GM18861 (cell line): Measurements from ENCODE around the gene PHYHIPL.

Experiments
- ATAC-seq: cut with Tn5 transposase; IDR thresholded peaks from one replicate; pipeline ENCODE4 v1.9.1; 2021; ENCODE audit not compliant: unreplicated experiment

PHYHIPL gene

DNA sequence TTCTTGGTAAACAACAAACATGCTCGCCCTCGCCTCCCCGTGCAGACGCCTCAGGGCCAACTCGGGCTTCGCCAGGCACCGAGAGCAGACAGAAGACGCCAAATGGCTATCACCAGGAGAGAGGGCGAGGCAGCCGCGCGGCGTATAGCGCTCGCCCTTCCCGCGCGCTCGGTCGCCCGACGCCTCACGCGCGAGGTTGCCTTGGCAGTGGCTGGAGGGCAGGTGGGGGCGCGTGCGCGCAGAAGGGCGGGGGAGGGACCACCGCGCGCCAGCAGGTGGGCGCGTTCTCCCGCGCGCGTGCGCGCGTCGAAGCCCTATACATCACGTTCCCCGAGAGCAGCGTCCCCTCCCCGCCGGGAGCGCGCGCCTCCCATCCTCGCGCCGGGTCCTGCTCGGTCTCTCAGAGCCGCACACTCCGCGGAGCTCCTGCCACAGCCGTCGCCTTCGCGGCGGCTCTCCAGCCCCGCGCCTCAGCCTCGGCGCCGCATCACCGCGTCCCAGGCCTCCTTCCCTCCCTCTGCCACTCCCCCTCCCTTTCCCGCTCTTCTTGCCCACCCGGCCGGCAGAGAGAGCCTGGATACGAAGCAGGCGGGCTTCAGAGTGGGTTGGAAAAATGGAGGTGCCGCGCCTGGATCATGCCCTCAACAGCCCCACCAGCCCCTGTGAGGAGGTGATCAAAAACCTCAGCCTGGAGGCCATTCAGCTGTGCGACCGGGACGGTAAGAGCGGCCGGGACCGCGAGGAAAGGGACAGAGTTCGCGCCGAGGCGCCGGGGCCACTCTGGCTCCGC lies at the start of gene PHYHIPL:
Gene PHYHIPL, plus strand, starts transcription at position 403 of the 790 bp plus-strand sequence. Its CDS starts 211 bp downstream, at position 614.
- no peak for ATAC-seq

DNA sequence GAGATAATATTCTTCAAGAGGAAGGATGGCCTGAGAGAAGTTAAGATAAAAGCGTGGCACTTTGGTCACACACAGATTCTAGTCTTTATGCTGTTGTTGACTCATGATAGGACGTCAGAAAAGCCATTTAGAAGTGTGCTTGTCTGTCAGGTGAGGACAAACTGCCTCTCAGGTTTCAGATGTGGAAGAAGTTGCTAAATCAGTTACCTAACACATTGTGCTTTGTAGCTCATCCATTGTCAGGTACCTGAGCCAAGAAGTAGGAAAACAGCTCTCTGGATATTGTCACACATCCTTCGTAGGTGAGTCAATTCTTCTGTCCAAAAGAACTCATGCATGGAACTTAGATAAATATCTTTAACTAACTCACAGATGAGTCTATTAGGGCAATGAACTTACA lies 49.5 kb upstream of the PHYHIPL start:
- ATAC-seq = no peak

GRCh38 chr10:59127991-59128390 lies 48.5 kb upstream of the PHYHIPL start:
- no peak for ATAC-seq

GRCh38 chr10:59129867-59130266 lies 46.6 kb upstream of the PHYHIPL start:
- ATAC-seq = no peak

DNA sequence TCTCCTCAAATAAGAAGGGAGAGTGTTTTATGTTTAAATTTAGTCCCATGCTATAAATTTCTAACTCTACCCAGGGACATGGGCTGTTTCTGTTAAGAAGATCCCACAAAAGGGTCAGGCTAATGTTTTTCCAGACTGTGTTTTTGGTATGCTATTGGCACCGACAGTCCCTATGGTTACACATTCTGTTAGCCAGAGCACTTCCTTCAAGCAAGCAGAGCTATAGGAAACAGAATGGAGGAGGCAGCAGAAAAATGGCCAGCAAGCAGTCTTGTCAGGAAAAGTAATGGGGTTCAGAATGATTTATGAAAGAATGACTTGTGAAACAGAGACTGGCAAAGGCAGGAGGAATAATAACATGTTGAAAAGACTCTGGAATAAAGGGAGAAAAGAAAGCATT lies 44.8 kb upstream of the PHYHIPL start:
- no peak for ATAC-seq

DNA sequence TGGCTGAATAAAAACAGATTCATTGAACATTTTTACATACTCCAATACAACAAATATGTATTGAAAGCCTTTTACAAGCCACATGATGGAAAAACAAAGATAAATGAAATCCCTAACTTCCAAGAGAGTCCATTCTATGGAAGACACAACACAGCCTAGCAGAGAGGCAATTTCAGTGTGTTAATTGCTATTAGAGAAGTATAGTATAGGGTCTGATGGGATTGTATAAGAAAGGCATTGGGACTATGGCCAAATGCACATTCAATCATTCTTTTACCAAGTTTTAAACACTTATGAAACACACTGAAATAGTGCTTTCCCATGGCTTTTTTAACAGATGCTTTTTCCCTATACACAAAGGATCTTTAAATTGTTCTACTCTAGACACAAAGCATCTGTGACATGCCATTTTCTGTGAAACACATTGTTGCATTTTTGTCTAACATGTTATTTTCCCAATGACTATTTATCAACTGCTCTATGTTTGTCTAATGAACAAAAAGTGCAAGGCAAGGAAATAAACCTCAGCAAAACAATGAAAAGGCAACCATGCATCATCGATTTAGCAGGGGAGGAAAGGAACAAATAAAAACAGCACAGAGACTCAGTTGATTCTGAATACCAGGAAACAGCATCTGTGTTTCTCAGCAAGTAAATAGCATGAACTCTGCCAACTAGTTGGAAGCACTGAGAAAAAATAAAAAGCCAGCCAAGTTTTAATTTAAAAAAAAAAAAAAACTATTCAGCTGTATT lies 42.4 kb upstream of the PHYHIPL start:
- ATAC-seq = no peak

DNA sequence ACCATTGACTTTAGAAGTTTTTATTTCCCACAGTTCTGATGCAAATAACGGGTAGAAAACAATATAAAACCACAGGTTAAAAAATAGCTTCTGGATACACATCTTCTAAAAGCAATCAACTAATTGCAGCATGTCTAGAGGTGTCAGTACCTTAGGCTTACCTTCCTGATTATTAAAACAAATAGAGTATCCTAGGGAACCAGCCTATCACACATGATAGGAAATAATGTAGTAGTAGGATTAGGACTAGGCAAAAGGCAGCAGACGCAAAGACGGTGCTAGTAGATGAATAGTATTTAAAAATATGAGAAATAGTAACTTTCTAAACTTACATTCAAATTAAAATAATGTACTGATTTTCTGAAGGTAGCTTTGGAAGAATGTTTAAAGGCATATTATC lies 41.7 kb upstream of the PHYHIPL start:
- no peak for ATAC-seq

- ATAC-seq = no peak
Measured at GRCh38 chr10:59135275-59135674, 41.2 kb upstream of the PHYHIPL start.

DNA sequence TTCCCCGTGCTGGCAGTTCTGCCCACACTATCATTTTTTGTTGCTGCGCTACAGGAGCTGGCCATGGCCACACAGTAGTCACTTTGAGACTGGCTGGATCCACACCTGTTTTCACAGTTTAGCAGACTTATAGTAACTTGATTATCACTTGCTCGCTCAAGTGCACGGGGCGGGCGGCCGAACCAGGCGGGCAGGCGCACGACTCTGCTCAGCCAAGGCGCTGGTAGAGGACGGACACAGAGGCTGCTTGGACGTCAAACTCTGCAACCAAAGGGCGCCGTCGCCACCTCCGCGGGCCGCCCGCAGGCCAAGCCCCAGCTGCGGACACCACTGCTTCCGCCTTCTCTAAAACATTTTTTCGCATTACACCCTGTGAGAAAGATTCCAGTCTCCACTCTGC lies 38.4 kb upstream of the PHYHIPL start:
- ATAC-seq = no peak

- ATAC-seq = no peak
Measured at GRCh38 chr10:59143544-59143943, 32.9 kb upstream of the PHYHIPL start.

DNA sequence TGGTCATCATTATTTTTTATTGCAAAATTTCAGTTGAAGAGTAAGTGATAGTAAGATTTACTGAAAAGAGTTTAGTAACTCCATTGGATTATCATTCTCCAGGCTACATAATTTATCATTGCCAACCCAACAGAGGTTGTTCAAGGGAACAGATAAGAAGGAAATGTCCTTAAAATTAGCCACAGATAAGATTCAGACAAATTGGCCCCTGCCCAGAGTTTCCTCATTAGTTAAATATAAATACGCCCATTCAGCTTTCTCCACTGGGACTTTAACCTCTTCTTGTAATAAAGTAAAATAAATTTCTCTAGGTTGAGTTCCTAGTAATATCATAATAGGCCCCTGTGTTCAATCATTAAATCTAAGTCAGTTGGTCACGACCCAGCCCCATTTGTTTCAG lies 27.7 kb upstream of the PHYHIPL start:
- ATAC-seq = no peak

- no peak for ATAC-seq
Measured at GRCh38 chr10:59155556-59155955, 20.9 kb upstream of the PHYHIPL start.

GRCh38 chr10:59167512-59167911 lies 8.9 kb upstream of the PHYHIPL start:
- ATAC-seq = no peak

GRCh38 chr10:59172567-59172966 lies 3.9 kb upstream of the PHYHIPL start:
- no peak for ATAC-seq

- ATAC-seq = no peak
Measured at GRCh38 chr10:59173414-59173813, 3.0 kb upstream of the PHYHIPL start.

DNA sequence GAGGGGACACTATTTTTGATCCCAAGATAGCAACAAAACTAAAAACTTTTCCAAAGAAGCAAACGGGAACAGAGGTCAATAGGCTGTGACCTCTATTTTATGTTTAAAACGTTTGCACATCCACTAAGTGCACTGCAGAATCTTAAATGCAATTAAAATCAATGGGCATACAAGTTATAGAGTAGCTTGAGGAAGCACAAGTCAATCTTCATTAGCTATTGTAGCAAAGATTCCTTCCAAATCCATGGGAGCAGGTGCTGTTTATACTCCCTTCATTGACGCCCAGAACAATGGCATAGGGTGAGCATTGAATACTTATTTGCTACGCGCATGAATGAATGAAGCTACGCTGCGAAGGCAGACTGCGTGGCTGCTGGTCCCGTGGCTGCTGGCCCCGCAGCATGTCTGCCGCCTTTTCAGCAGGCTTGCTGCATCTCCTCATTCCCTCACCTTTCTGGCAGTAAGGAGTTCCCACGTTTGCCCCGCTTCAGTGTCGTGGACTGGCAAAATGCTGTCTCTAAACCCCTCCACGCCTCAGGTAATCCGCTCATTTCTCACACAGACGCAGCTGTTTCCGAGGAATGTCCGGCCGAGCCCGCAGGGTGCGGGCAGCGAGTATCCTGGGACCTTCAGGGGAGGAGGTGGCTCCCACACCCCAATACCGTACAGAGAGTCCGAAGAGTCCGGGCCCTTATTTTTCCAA lies 754 bp upstream of the PHYHIPL start:
- no peak for ATAC-seq

- ATAC-seq = no peak
Measured at GRCh38 chr10:59177031-59177797, 771 bp downstream of the PHYHIPL start.

GRCh38 chr10:59177836-59178235 lies 1.4 kb downstream of the PHYHIPL start:
- ATAC-seq = no peak

DNA sequence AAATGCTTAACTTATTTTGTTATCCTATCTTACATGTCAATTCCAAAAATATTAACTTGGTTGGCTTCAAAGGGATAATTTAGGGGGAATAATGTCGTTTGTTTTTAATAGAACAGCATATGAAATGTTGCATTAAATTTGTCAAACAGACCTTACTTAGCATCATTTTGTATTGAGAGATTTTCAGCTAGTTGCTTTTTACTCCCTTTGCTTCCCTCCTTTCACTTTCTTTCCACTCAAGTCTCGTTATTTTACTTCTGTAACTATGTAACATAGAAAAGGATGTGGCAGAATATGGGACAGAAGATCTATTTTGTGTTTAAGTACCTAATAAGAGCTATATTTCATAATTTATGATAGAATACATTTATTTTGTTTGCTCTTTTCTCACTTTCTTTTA lies 2.6 kb downstream of the PHYHIPL start:
- ATAC-seq = no peak

- ATAC-seq = no peak
Measured at GRCh38 chr10:59180689-59181270, 4.3 kb downstream of the PHYHIPL start.

GRCh38 chr10:59181668-59182067 lies 5.2 kb downstream of the PHYHIPL start:
- peak; percentile 90 for ATAC-seq
